ENCODE measurements around the gene INO80. TPM values are rescaled to one million over a fixed set of nuclear protein-coding genes. Genes with fewer than 3 reads are reported as not detected.

The INO80 gene
- total RNA-seq, 5 donors from 2014 or later (not counting 1 experiment from before 2014, with no cell fraction given): 31.3 to 34.7 (median 33.7) TPM

DNA sequence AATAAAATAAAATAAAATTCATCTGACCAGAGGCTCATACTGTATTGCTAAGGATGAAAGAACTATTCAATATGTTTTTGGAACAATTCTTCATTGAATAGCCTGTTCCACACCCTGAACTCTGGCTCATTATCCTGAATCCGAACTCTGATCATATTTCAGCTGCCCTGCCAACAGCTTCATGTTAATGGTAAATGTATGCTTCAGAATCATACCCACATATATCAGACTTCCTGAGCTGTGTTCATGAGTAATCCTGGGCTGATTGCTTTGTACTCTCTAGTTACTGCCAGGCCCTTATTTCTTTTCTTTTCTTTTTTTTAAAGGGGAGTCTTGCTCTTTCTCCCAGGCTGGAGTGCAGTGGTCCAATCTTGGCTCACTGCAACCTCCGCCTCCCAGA, 11.8 kb downstream of the INO80 start:
- ChIA-PET CTCF (interaction anchor here in 1 of 2 donors (0.6 to 0.7 kb wide), 2 partner anchors 25 to 38 kb away, joined by 3 to 5 read pairs; no protein-coding TSS in a partner anchor), POLR2A (no interaction called here)
- no peak for DNase-seq
- peaks cover 4 to 9% of the 10 kb centered on the region in 2 donors for H3K36me3 ChIP-seq (ENCODE audit: control insufficient read depth in 2 of 2, extremely low read depth in 1 of 2, insufficient read depth in 1 of 2, low read length in 1 of 2)
- H3K4me3 Mint-ChIP-seq: no peak overlapping the region
- H3K9me3 Mint-ChIP-seq: no peaks in the 10 kb centered on the region
- H3K4me1 Mint-ChIP-seq: peaks cover 31 to 52% (median 37%) of the 10 kb centered on the region in 3 donors
- no peak for ATAC-seq (replicated peaks in 1 of 4)
- H3K9me3 ChIP-seq: no peaks in the 10 kb centered on the region
- WGBS (ENCODE audit: insufficient coverage): 100% methylated on average over 1 of the region's 2 CpGs
- H3K4me3 ChIP-seq (ENCODE audit: control insufficient read depth in 1 of 2, extremely low read depth in 1 of 2, low read length in 1 of 2): no peak overlapping the region
- peaks cover 18% of the 10 kb centered on the region for H3K36me3 Mint-ChIP-seq
- H3K27ac Mint-ChIP-seq: no peak overlapping the region
- H3K4me1 ChIP-seq (ENCODE audit: control insufficient read depth in 1 of 2, extremely low read depth in 1 of 2, insufficient read depth in 2 of 2, low read length in 2 of 2): peaks cover 0 to 2% of the 10 kb centered on the region in 2 experiments
- H3K27ac ChIP-seq (ENCODE audit: low read length): no peak overlapping the region
- no peaks in the 10 kb centered on the region for H3K27me3 ChIP-seq (replicated peaks in 1 of 2; ENCODE audit: control insufficient read depth in 2 of 2, extremely low read depth in 1 of 2, insufficient read depth in 2 of 2, low read length in 1 of 2)
- no peaks in the 10 kb centered on the region for H3K27me3 Mint-ChIP-seq

GRCh38 chr15:41102854-41103253, 13.2 kb downstream of the INO80 start:
- DNase-seq: no peak
- no peak for ATAC-seq (replicated peaks in 1 of 4)
- H3K4me1 ChIP-seq (ENCODE audit: control insufficient read depth in 1 of 2, extremely low read depth in 1 of 2, insufficient read depth in 2 of 2, low read length in 2 of 2): peaks cover 0 to 2% of the 10 kb centered on the region in 2 experiments
- POLR2A ChIA-PET: no interaction called here
- H3K36me3 ChIP-seq (ENCODE audit: control insufficient read depth in 2 of 2, extremely low read depth in 1 of 2, insufficient read depth in 1 of 2, low read length in 1 of 2): peaks cover 0 to 9% of the 10 kb centered on the region in 2 donors
- H3K27me3 ChIP-seq (replicated peaks in 1 of 2; ENCODE audit: control insufficient read depth in 2 of 2, extremely low read depth in 1 of 2, insufficient read depth in 2 of 2, low read length in 1 of 2): no peaks in the 10 kb centered on the region
- H3K4me3 ChIP-seq (ENCODE audit: control insufficient read depth in 1 of 2, extremely low read depth in 1 of 2, low read length in 1 of 2): no peak overlapping the region
- no peak overlapping the region for H3K4me3 Mint-ChIP-seq
- no peaks in the 10 kb centered on the region for H3K27me3 Mint-ChIP-seq
- H3K9me3 Mint-ChIP-seq: no peaks in the 10 kb centered on the region
- H3K27ac ChIP-seq (ENCODE audit: low read length): no peak overlapping the region
- peaks cover 9% of the 10 kb centered on the region for H3K36me3 Mint-ChIP-seq
- peaks cover 22 to 39% (median 31%) of the 10 kb centered on the region in 3 donors for H3K4me1 Mint-ChIP-seq
- no peaks in the 10 kb centered on the region for H3K9me3 ChIP-seq
- peak overlapping the region in 1 of 2 donors; percentile 51 for H3K27ac Mint-ChIP-seq
- CTCF ChIA-PET: no interaction called here
- WGBS (ENCODE audit: insufficient coverage): 100% methylated on average over 2 of the region's 2 CpGs

- Mint-ChIP-seq H3K27ac (no peak overlapping the region), H3K9me3 (no peaks in the 10 kb centered on the region), H3K27me3 (no peaks in the 10 kb centered on the region), H3K4me3 (no peak overlapping the region), H3K36me3 (peaks cover 35% of the 10 kb centered on the region), H3K4me1 (peaks cover 2 to 13% (median 4%) of the 10 kb centered on the region in 3 donors)
- H3K4me3 ChIP-seq (ENCODE audit: control insufficient read depth in 1 of 2, extremely low read depth in 1 of 2, low read length in 1 of 2): no peak overlapping the region
- WGBS (ENCODE audit: insufficient coverage): no CpG with 5 or more reads among the region's 6 CpGs
- ATAC-seq (replicated peaks in 1 of 4) (no peak), DNase-seq (no peak)
- ChIA-PET CTCF (interaction anchor here in 1 of 2 donors (0.6 kb wide), 1 partner anchor 791 kb away, joined by 3 read pairs; no protein-coding TSS in a partner anchor), POLR2A (no interaction called here)
- no peaks in the 10 kb centered on the region for H3K27me3 ChIP-seq (replicated peaks in 1 of 2; ENCODE audit: control insufficient read depth in 2 of 2, extremely low read depth in 1 of 2, insufficient read depth in 2 of 2, low read length in 1 of 2)
- H3K36me3 ChIP-seq (ENCODE audit: control insufficient read depth in 2 of 2, extremely low read depth in 1 of 2, insufficient read depth in 1 of 2, low read length in 1 of 2): peaks cover 13 to 37% of the 10 kb centered on the region in 2 donors
- H3K27ac ChIP-seq (ENCODE audit: low read length): no peak overlapping the region
- H3K4me1 ChIP-seq (ENCODE audit: control insufficient read depth in 1 of 2, extremely low read depth in 1 of 2, insufficient read depth in 2 of 2, low read length in 2 of 2): no peaks in the 10 kb centered on the region
- no peaks in the 10 kb centered on the region for H3K9me3 ChIP-seq
Measured at GRCh38 chr15:41096178-41096577, 19.9 kb downstream of the INO80 start.

DNA sequence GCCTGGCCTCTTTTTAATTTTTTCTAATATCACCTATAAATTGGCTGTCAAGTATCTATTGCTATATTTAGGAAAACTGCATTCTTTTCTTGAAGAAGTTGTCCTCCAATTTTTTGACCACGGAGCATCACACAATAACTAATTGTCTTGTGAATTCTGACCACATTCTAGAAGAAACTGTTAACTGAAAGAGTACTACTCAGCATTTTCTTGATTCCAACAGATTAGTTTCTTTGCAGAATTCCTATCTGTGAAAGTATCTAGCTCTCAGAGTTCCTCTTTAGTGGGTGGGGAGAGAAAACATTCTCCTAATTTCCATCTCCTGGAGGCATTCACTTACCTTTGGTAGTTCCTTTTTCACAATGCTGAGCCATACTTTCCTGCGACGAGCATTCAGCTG, 31.1 kb downstream of the INO80 start:
- Mint-ChIP-seq H3K27ac (no peak overlapping the region), H3K9me3 (no peaks in the 10 kb centered on the region), H3K36me3 (peaks cover 57% of the 10 kb centered on the region), H3K4me3 (no peak overlapping the region), H3K4me1 (peaks cover 0 to 5% (median 0%) of the 10 kb centered on the region in 3 donors), H3K27me3 (no peaks in the 10 kb centered on the region)
- no peak for ATAC-seq (replicated peaks in 1 of 4)
- Histone ChIP-seq H3K4me1 (ENCODE audit: control insufficient read depth in 1 of 2, extremely low read depth in 1 of 2, insufficient read depth in 2 of 2, low read length in 2 of 2) (no peaks in the 10 kb centered on the region), H3K27ac (ENCODE audit: low read length) (no peak overlapping the region), H3K27me3 (replicated peaks in 1 of 2; ENCODE audit: control insufficient read depth in 2 of 2, extremely low read depth in 1 of 2, insufficient read depth in 2 of 2, low read length in 1 of 2) (no peaks in the 10 kb centered on the region), H3K36me3 (ENCODE audit: control insufficient read depth in 2 of 2, extremely low read depth in 1 of 2, insufficient read depth in 1 of 2, low read length in 1 of 2) (peaks cover 18 to 89% of the 10 kb centered on the region in 2 donors), H3K4me3 (ENCODE audit: control insufficient read depth in 1 of 2, extremely low read depth in 1 of 2, low read length in 1 of 2) (no peak overlapping the region), H3K9me3 (no peaks in the 10 kb centered on the region)
- 100% methylated on average over 2 of the region's 3 CpGs for WGBS (ENCODE audit: insufficient coverage)
- ChIA-PET CTCF (interaction anchor here in 1 of 2 donors (0.6 kb wide), 1 partner anchor 18 kb away, joined by 3 read pairs; no protein-coding TSS in a partner anchor), POLR2A (no interaction called here)
- no peak for DNase-seq

DNA sequence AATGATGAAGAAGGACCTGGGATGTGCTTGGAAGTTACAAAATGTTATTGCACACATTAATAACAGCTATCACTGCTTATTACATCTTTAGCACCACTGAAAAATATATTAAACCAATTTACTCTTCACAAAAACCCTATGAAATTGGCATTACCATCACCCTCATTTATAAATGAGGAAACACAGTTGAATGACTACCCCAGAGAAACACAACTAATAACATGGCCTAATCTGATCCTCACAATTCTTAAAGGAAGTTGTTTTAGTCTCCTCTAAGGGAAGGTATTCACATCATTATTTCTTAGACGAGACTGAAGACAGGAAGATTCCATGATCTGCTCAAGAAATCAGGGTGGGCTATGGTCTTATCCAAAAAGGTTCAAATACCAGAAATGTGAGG, 35.9 kb downstream of the INO80 start:
- ATAC-seq (replicated peaks in 1 of 4) (no peak), DNase-seq (no peak)
- H3K27me3 ChIP-seq (replicated peaks in 1 of 2; ENCODE audit: control insufficient read depth in 2 of 2, extremely low read depth in 1 of 2, insufficient read depth in 2 of 2, low read length in 1 of 2): no peaks in the 10 kb centered on the region
- H3K36me3 ChIP-seq (ENCODE audit: control insufficient read depth in 2 of 2, extremely low read depth in 1 of 2, insufficient read depth in 1 of 2, low read length in 1 of 2): peaks cover 4 to 74% of the 10 kb centered on the region in 2 donors
- H3K4me1 Mint-ChIP-seq: peaks cover 0 to 3% (median 0%) of the 10 kb centered on the region in 3 donors
- H3K4me3 Mint-ChIP-seq: no peak overlapping the region
- no peaks in the 10 kb centered on the region for H3K4me1 ChIP-seq (ENCODE audit: control insufficient read depth in 1 of 2, extremely low read depth in 1 of 2, insufficient read depth in 2 of 2, low read length in 2 of 2)
- no peaks in the 10 kb centered on the region for H3K9me3 Mint-ChIP-seq
- no peaks in the 10 kb centered on the region for H3K27me3 Mint-ChIP-seq
- WGBS (ENCODE audit: insufficient coverage): 100% methylated on average over 1 of the region's 1 CpG
- CTCF ChIA-PET: no interaction called here
- POLR2A ChIA-PET: no interaction called here
- no peak overlapping the region for H3K4me3 ChIP-seq (ENCODE audit: control insufficient read depth in 1 of 2, extremely low read depth in 1 of 2, low read length in 1 of 2)
- no peak overlapping the region for H3K27ac ChIP-seq (ENCODE audit: low read length)
- no peaks in the 10 kb centered on the region for H3K9me3 ChIP-seq
- no peak overlapping the region for H3K27ac Mint-ChIP-seq
- H3K36me3 Mint-ChIP-seq: peaks cover 43% of the 10 kb centered on the region

DNA sequence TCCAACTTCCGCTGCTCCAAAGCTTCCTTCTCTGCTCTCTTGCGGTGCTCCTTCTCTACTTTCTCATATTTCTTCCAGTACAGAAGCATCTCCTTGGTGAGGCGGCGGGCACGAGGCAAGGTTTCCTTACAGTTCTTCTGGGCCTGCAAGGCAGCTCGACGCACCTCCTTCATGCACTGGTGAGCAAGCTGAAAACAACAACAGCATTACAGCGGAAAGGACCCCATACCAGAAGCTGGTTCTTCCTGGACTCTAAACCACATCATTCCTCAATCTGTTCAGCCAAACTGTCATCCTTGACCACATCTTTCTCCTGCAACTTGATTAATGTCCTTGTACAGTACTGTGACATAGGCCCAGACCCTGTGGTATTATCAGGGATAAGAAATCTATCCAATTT, 36.4 kb downstream of the INO80 start:
- Histone ChIP-seq H3K27ac (ENCODE audit: low read length) (no peak overlapping the region), H3K4me3 (ENCODE audit: control insufficient read depth in 1 of 2, extremely low read depth in 1 of 2, low read length in 1 of 2) (no peak overlapping the region), H3K27me3 (replicated peaks in 1 of 2; ENCODE audit: control insufficient read depth in 2 of 2, extremely low read depth in 1 of 2, insufficient read depth in 2 of 2, low read length in 1 of 2) (no peaks in the 10 kb centered on the region), H3K9me3 (no peaks in the 10 kb centered on the region), H3K4me1 (ENCODE audit: control insufficient read depth in 1 of 2, extremely low read depth in 1 of 2, insufficient read depth in 2 of 2, low read length in 2 of 2) (no peaks in the 10 kb centered on the region), H3K36me3 (ENCODE audit: control insufficient read depth in 2 of 2, extremely low read depth in 1 of 2, insufficient read depth in 1 of 2, low read length in 1 of 2) (peaks cover 4 to 71% of the 10 kb centered on the region in 2 donors)
- ChIA-PET POLR2A (no interaction called here), CTCF (no interaction called here)
- Mint-ChIP-seq H3K27ac (peak overlapping the region in 1 of 2 donors; percentile 58), H3K36me3 (peaks cover 42% of the 10 kb centered on the region), H3K27me3 (no peaks in the 10 kb centered on the region), H3K4me1 (peaks cover 0 to 3% (median 0%) of the 10 kb centered on the region in 3 donors), H3K4me3 (no peak overlapping the region), H3K9me3 (no peaks in the 10 kb centered on the region)
- no peak for DNase-seq
- WGBS (ENCODE audit: insufficient coverage): 89% methylated on average over 8 of the region's 8 CpGs
- ATAC-seq (replicated peaks in 1 of 4): no peak

Data from T-cell (primary cell).